ENCODE results near the gene XPO5. TPM values are rescaled to one million over a fixed set of nuclear protein-coding genes. Genes with fewer than 3 reads are reported as not detected.

The XPO5 gene
- polyA plus RNA-seq, 1 donor (not counting 4 experiments of a cell fraction or from before 2014, with no cell fraction given): 49.9 TPM

- no peaks in the 10 kb centered on the region for H3K27me3 ChIP-seq (ENCODE audit: control insufficient read depth, extremely low read depth, insufficient read depth, low read length)
- H3K9me3 ChIP-seq (ENCODE audit: control insufficient read depth, low read depth, low read length): no peaks in the 10 kb centered on the region
- peaks cover 17% of the 10 kb centered on the region for H3K4me1 ChIP-seq (ENCODE audit: control insufficient read depth, extremely low read depth, insufficient read depth, low read length)
- dilution Hi-C loops (cut with MboI; ENCODE audit: extremely low pct_ligation_motif_present, low sequenced_read_pairs): no loop called here
- H3K79me2 ChIP-seq (ENCODE audit: control insufficient read depth, insufficient read depth, low read length): peaks cover 19% of the 10 kb centered on the region
- H3K9me1 ChIP-seq (ENCODE audit: control insufficient read depth, extremely low read depth, insufficient read depth, low read length): peaks cover 2% of the 10 kb centered on the region
- TF ChIP-seq CTCF (optimal IDR thresholded peaks at IDR 0.05 in 1 of 3, IDR thresholded peaks at IDR 0.05 in 1 of 3, conservative IDR thresholded peaks at IDR 0.05 in 1 of 3; ENCODE audit: extremely low read depth in 1 of 3, insufficient read depth in 2 of 3, low read length in 3 of 3) (no peak), EZH2 (IDR thresholded peaks at IDR 0.05; ENCODE audit: low read length) (no peak)
- H3K9ac ChIP-seq (ENCODE audit: control insufficient read depth, extremely low read depth, insufficient read depth, low read length): no peak overlapping the region
- H3K36me3 ChIP-seq (ENCODE audit: control insufficient read depth in 2 of 2, extremely low read depth in 1 of 2, insufficient read depth in 2 of 2, low read length in 2 of 2): peaks cover 50 to 83% of the 10 kb centered on the region in 2 experiments
- FAIRE-seq (no peak), DNase-seq (ENCODE audit: low read depth, low spot score) (no peak)
- no peak overlapping the region for H3K4me2 ChIP-seq (ENCODE audit: control insufficient read depth, extremely low read depth, insufficient read depth, low read depth, low read length)
- H3K27ac ChIP-seq (ENCODE audit: control insufficient read depth, insufficient read depth, low read length): no peak overlapping the region
- H3K4me3 ChIP-seq (ENCODE audit: control insufficient read depth in 2 of 3, extremely low read depth in 1 of 3, insufficient read depth in 2 of 3, low read depth in 1 of 3, low read length in 3 of 3): no peak overlapping the region
- H2AFZ ChIP-seq (ENCODE audit: control insufficient read depth, low read length): no peak overlapping the region
- peaks cover 9% of the 10 kb centered on the region for H4K20me1 ChIP-seq (ENCODE audit: control insufficient read depth, extremely low read depth, insufficient read depth, low read length)
Measured at GRCh38 chr6:43523284-43523683, 52.6 kb downstream of the XPO5 start.

- H3K4me2 ChIP-seq (ENCODE audit: control insufficient read depth, extremely low read depth, insufficient read depth, low read depth, low read length): no peak overlapping the region
- H3K79me2 ChIP-seq (ENCODE audit: control insufficient read depth, insufficient read depth, low read length): peaks cover 25% of the 10 kb centered on the region
- H4K20me1 ChIP-seq (ENCODE audit: control insufficient read depth, extremely low read depth, insufficient read depth, low read length): peaks cover 12% of the 10 kb centered on the region
- H3K36me3 ChIP-seq (ENCODE audit: control insufficient read depth in 2 of 2, extremely low read depth in 1 of 2, insufficient read depth in 2 of 2, low read length in 2 of 2): peaks cover 47 to 78% of the 10 kb centered on the region in 2 experiments
- H3K4me1 ChIP-seq (ENCODE audit: control insufficient read depth, extremely low read depth, insufficient read depth, low read length): peaks cover 20% of the 10 kb centered on the region
- dilution Hi-C loops (cut with MboI; ENCODE audit: extremely low pct_ligation_motif_present, low sequenced_read_pairs): no loop called here
- no peaks in the 10 kb centered on the region for H3K9me3 ChIP-seq (ENCODE audit: control insufficient read depth, low read depth, low read length)
- no peak for DNase-seq (ENCODE audit: low read depth, low spot score)
- FAIRE-seq: no peak
- no peaks in the 10 kb centered on the region for H3K27me3 ChIP-seq (ENCODE audit: control insufficient read depth, extremely low read depth, insufficient read depth, low read length)
- H3K27ac ChIP-seq (ENCODE audit: control insufficient read depth, insufficient read depth, low read length): no peak overlapping the region
- peaks cover 3% of the 10 kb centered on the region for H3K9me1 ChIP-seq (ENCODE audit: control insufficient read depth, extremely low read depth, insufficient read depth, low read length)
- no peak overlapping the region for H2AFZ ChIP-seq (ENCODE audit: control insufficient read depth, low read length)
- H3K4me3 ChIP-seq (ENCODE audit: control insufficient read depth in 2 of 3, extremely low read depth in 1 of 3, insufficient read depth in 2 of 3, low read depth in 1 of 3, low read length in 3 of 3): no peak overlapping the region
- TF ChIP-seq EZH2 (IDR thresholded peaks at IDR 0.05; ENCODE audit: low read length): no peak
- no peak for TF ChIP-seq CTCF (optimal IDR thresholded peaks at IDR 0.05 in 1 of 3, IDR thresholded peaks at IDR 0.05 in 1 of 3, conservative IDR thresholded peaks at IDR 0.05 in 1 of 3; ENCODE audit: extremely low read depth in 1 of 3, insufficient read depth in 2 of 3, low read length in 3 of 3)
- H3K9ac ChIP-seq (ENCODE audit: control insufficient read depth, extremely low read depth, insufficient read depth, low read length): no peak overlapping the region
Measured at GRCh38 chr6:43522547-43523261, 53.1 kb downstream of the XPO5 start.
